Smooth muscle cell (in vitro differentiated cells): ENCODE results near the gene JAK3. TPM values are rescaled to one million over a fixed set of nuclear protein-coding genes. Genes with fewer than 3 reads are reported as not detected.

Experiments
- DNase-seq: peaks from one replicate; lab custom pipeline; 2025; ENCODE audit not compliant: unreplicated experiment; lab: John Stamatoyannopoulos, UW
- H2AFZ ChIP-seq: fragments of 200-600 bp; sonication (generic); 2 replicates; pipeline ENCODE4 v1.6.0; 2016; ENCODE audit warnings: antibody characterized with exemption, low read depth, mild to moderate bottlenecking
- H3F3A ChIP-seq: fragments of 200-600 bp; sonication (generic); 2 replicates; pipeline ENCODE4 v1.6.0; 2017; ENCODE audit warnings: antibody characterized with exemption, low read depth
- H3K27ac ChIP-seq: fragments of 200-600 bp; sonication (generic); 2 replicates; pipeline ENCODE4 v1.5.1; 2016; ENCODE audit warnings: low read depth, mild to moderate bottlenecking
- H3K27me3 ChIP-seq: fragments of 200-600 bp; sonication (generic); 2 replicates; pipeline ENCODE4 v1.6.1; 2016; ENCODE audit warnings: low read depth, mild to moderate bottlenecking
- H3K36me3 ChIP-seq: fragments of 200-600 bp; sonication (generic); 2 replicates; pipeline ENCODE4 v1.5.1; 2016; ENCODE audit warnings: low read depth
- H3K4me1 ChIP-seq: fragments of 200-600 bp; sonication (generic); 2 replicates; pipeline ENCODE4 v1.5.1; 2016; ENCODE audit warnings: low read depth
- H3K4me2 ChIP-seq: fragments of 200-600 bp; sonication (generic); 2 replicates; pipeline ENCODE4 v1.6.0; 2016; ENCODE audit warnings: mild to moderate bottlenecking
- H3K4me3 ChIP-seq: fragments of 200-600 bp; sonication (generic); 2 replicates; pipeline ENCODE4 v1.5.1; 2016; ENCODE audit warnings: mild to moderate bottlenecking
- H3K79me2 ChIP-seq: fragments of 200-600 bp; sonication (generic); 2 replicates; pipeline ENCODE4 v1.6.0; 2016; ENCODE audit warnings: low read depth, mild to moderate bottlenecking
- H3K9ac ChIP-seq: fragments of 200-600 bp; sonication (generic); 2 replicates; pipeline ENCODE4 v1.6.0; 2016; ENCODE audit warnings: low read depth
- H3K9me3 ChIP-seq: fragments of 200-600 bp; sonication (generic); replicated peaks from 2 replicates; pipeline ENCODE4 v1.5.1; 2016; ENCODE audit warnings: low read depth
- H4K20me1 ChIP-seq: fragments of 200-600 bp; sonication (generic); 2 replicates; pipeline ENCODE4 v1.6.0; 2016; ENCODE audit warnings: low read depth
- WGBS: methylation state at CpG from one replicate; pipeline ENCODE4 v1.1.7; 2016; ENCODE audit warnings: low lambda C conversion rate; 5-methylcytosine and 5-hydroxymethylcytosine counted together
- polyA plus RNA-seq: library from polyadenylated mRNA; unstranded; fragments of >200 nt; fragmentation: Nextera tagmentation; extraction: Ambion mirVana; gene quantifications from 2 replicates; pipeline ENCODE4 v1.2.1, GENCODE V29; 2016
- total RNA-seq: library from RNA; depleted of rRNA; stranded (reverse); fragments of >200 nt; gene quantifications from 2 replicates; pipeline ENCODE4 v1.2.3, GENCODE V29; 2014
- TF ChIP-seq, protein P1 (sequence below): fragments of 200-600 bp; sonication (generic); IDR thresholded peaks from 2 replicates; pipeline ENCODE4 v1.5.1; 2017; ENCODE audit warnings: borderline replicate concordance, mild to moderate bottlenecking, antibody characterized with exemption; ENCODE audit not compliant: insufficient read depth, poor library complexity, severe bottlenecking

Gene JAK3
- total and polyA plus RNA-seq, 2 experiments from 2014 or later, result 8.8 to 10.7 TPM

GRCh38 chr19:17817668-17818363, 30.0 kb downstream of the JAK3 start:
- Histone ChIP-seq H3K27ac (no peak overlapping the region), H2AFZ (no peak overlapping the region), H4K20me1 (no peaks in the 10 kb centered on the region), H3F3A (no peaks in the 10 kb centered on the region), H3K9ac (no peak overlapping the region), H3K36me3 (no peaks in the 10 kb centered on the region), H3K4me2 (no peak overlapping the region), H3K9me3 (no peaks in the 10 kb centered on the region), H3K4me3 (no peak overlapping the region), H3K79me2 (no peaks in the 10 kb centered on the region), H3K27me3 (peaks cover under 1% of the 10 kb centered on the region), H3K4me1 (no peaks in the 10 kb centered on the region)
- TF ChIP-seq, protein P1, sequence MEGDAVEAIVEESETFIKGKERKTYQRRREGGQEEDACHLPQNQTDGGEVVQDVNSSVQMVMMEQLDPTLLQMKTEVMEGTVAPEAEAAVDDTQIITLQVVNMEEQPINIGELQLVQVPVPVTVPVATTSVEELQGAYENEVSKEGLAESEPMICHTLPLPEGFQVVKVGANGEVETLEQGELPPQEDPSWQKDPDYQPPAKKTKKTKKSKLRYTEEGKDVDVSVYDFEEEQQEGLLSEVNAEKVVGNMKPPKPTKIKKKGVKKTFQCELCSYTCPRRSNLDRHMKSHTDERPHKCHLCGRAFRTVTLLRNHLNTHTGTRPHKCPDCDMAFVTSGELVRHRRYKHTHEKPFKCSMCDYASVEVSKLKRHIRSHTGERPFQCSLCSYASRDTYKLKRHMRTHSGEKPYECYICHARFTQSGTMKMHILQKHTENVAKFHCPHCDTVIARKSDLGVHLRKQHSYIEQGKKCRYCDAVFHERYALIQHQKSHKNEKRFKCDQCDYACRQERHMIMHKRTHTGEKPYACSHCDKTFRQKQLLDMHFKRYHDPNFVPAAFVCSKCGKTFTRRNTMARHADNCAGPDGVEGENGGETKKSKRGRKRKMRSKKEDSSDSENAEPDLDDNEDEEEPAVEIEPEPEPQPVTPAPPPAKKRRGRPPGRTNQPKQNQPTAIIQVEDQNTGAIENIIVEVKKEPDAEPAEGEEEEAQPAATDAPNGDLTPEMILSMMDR, result no peak
- DNase-seq, result no peak
- WGBS, result 78% methylated on average over 13 of the region's 13 CpGs

DNA sequence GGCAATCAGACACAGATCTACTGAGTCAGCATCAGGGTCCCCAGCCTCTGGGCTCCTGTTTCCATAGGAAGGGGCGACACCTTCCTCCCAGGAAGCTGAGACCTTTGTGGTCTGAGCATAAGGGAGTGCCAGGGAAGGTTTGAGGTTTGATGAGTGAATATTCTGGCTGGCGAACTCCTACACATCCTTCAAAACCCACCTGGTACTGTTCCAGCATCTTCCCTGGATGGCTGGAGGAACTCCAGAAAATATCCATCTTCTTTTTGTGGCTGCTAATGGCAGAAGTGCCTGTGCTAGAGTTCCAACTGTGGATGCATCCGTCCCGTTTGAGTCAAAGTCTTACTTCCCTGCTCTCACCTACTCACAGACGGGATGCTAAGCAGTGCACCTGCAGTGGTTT, 35.7 kb downstream of the JAK3 start:
- H3K4me3 ChIP-seq, result no peak overlapping the region
- TF ChIP-seq, protein P1, result no peak
- H3K27ac ChIP-seq, result no peak overlapping the region
- H3K27me3 ChIP-seq, result peaks cover 6% of the 10 kb centered on the region
- no peaks in the 10 kb centered on the region for H3K9me3 ChIP-seq
- H3K9ac ChIP-seq, result no peak overlapping the region
- no peak overlapping the region for H3K4me2 ChIP-seq
- DNase-seq, result no peak
- no peaks in the 10 kb centered on the region for H4K20me1 ChIP-seq
- H2AFZ ChIP-seq, result no peak overlapping the region
- no peaks in the 10 kb centered on the region for H3K4me1 ChIP-seq
- no peaks in the 10 kb centered on the region for H3K79me2 ChIP-seq
- no peaks in the 10 kb centered on the region for H3K36me3 ChIP-seq
- H3F3A ChIP-seq, result no peaks in the 10 kb centered on the region
- WGBS, result 82% methylated on average over 5 of the region's 5 CpGs

GRCh38 chr19:17811681-17812080, 36.1 kb downstream of the JAK3 start:
- Histone ChIP-seq H3K4me3 (no peak overlapping the region), H3K27ac (no peak overlapping the region), H4K20me1 (no peaks in the 10 kb centered on the region), H3K9ac (no peak overlapping the region), H3K4me2 (no peak overlapping the region), H3F3A (no peaks in the 10 kb centered on the region), H3K9me3 (no peaks in the 10 kb centered on the region), H3K4me1 (no peaks in the 10 kb centered on the region), H3K27me3 (peaks cover 6% of the 10 kb centered on the region), H3K79me2 (no peaks in the 10 kb centered on the region), H2AFZ (no peak overlapping the region), H3K36me3 (no peaks in the 10 kb centered on the region)
- WGBS, result 85% methylated on average over 20 of the region's 20 CpGs
- TF ChIP-seq, protein P1, result no peak
- DNase-seq, result no peak

GRCh38 chr19:17811103-17811502, 36.7 kb downstream of the JAK3 start:
- no peak for DNase-seq
- Histone ChIP-seq H3K9ac (no peak overlapping the region), H3K4me1 (no peaks in the 10 kb centered on the region), H3K27ac (no peak overlapping the region), H3K4me2 (no peak overlapping the region), H3F3A (no peaks in the 10 kb centered on the region), H2AFZ (no peak overlapping the region), H3K36me3 (no peaks in the 10 kb centered on the region), H4K20me1 (no peaks in the 10 kb centered on the region), H3K27me3 (peaks cover 6% of the 10 kb centered on the region), H3K79me2 (no peaks in the 10 kb centered on the region), H3K9me3 (no peaks in the 10 kb centered on the region), H3K4me3 (no peak overlapping the region)
- WGBS, result 100% methylated on average over 2 of the region's 2 CpGs
- TF ChIP-seq, protein P1, result no peak
